Esophagus muscularis mucosa (tissue), 4 donors: ENCODE measurements around the gene CRY1. TPM values are rescaled to one million over a fixed set of nuclear protein-coding genes. Genes with fewer than 3 reads are reported as not detected.
A peak's percentile ranks its signal among the peaks of the same experiment; 100 is the strongest.
"Not testable (repeated sequence)": the region's sequence is repeated elsewhere in the genome, so short reads cannot be mapped to it uniquely, and the experiment has no call there.

Experiments
- DNase-seq: peaks from one replicate; pipeline ENCODE4 v3.0.0-alpha.2; 2017; ENCODE audit errors: extremely low spot score
- H3K27ac ChIP-seq, 4 donors: fragments of 200-600 bp; sonication (generic); replicated peaks in 1 of 4; 1 replicate in 3 of 4; 2 replicates in 1 of 4; pipeline ENCODE4 v1.5.1; 2016 to 2019; ENCODE audit warnings: mild to moderate bottlenecking in 1 of 4
- H3K27me3 ChIP-seq, 4 donors: fragments of 200-600 bp; sonication (generic); one replicate each; pipeline versions ENCODE4 v1.5.1 to v1.6.0; 2016 to 2019
- H3K36me3 ChIP-seq, 4 donors: fragments of 200-600 bp; sonication (generic); one replicate each; pipeline ENCODE4 v1.5.1; 2016 to 2019
- H3K4me1 ChIP-seq, 4 donors: fragments of 200-600 bp; sonication (generic); one replicate each; pipeline ENCODE4 v1.5.1; 2016 to 2019
- H3K4me3 ChIP-seq, 4 donors: fragments of 200-600 bp; sonication (generic); 1 replicate in 2 of 4; 2 replicates in 2 of 4; pipeline ENCODE4 v1.5.1; 2016 to 2019; ENCODE audit warnings: mild to moderate bottlenecking in 4 of 4, moderate library complexity in 1 of 4
- H3K9me3 ChIP-seq, 4 donors: fragments of 200-600 bp; sonication (generic); 1 replicate in 3 of 4; 2 replicates in 1 of 4; pipeline ENCODE4 v1.5.1; 2016 to 2019
- EP300 ChIP-seq: sonication (generic); formaldehyde crosslinking; IDR thresholded peaks from one replicate; pipeline ENCODE4 v1.6.1; 2017; ENCODE audit warnings: antibody characterized with exemption
- POLR2A ChIP-seq: fragments of 450-650 bp; IDR thresholded peaks from one replicate; pipeline ENCODE4 v1.6.1; 2017; ENCODE audit warnings: antibody characterized with exemption, moderate library complexity, mild to moderate bottlenecking, low read depth
- POLR2AphosphoS5 ChIP-seq, 2 donors: sonication (generic); formaldehyde crosslinking; IDR thresholded peaks; one replicate each; pipeline ENCODE4 v1.6.1; 2017; ENCODE audit warnings: antibody characterized with exemption in 2 of 2
- WGBS: methylation state at CpG from one replicate; pipeline ENCODE4 v1.1.5; 2018; 5-methylcytosine and 5-hydroxymethylcytosine counted together
- intact Hi-C: fragments of 100-400 bp; cut with DNase I; formaldehyde crosslinking; loops from one replicate; pipeline ENCODE4 v1.15.1; 2023
- total RNA-seq, 4 donors: library from RNA; depleted of rRNA; stranded (reverse); fragments of >200 nt; gene quantifications; one replicate each; pipeline versions ENCODE4 v1.1.0 to v1.2.1, GENCODE V29; 2016
- TF ChIP-seq, protein P1 (sequence below), 3 experiments: fragments of 200-600 bp in 2 of 3; fragments of 450-650 bp in 1 of 3; sonication (generic) in 2 of 3; IDR thresholded peaks; one replicate each; pipeline ENCODE4 v1.5.1; 2017 to 2019; ENCODE audit warnings: antibody characterized with exemption in 3 of 3, mild to moderate bottlenecking in 2 of 3, moderate library complexity in 1 of 3

Gene CRY1
- total RNA-seq, 4 donors from 2014 or later, result 29.1 to 42.9 (median 34.9) TPM

DNA sequence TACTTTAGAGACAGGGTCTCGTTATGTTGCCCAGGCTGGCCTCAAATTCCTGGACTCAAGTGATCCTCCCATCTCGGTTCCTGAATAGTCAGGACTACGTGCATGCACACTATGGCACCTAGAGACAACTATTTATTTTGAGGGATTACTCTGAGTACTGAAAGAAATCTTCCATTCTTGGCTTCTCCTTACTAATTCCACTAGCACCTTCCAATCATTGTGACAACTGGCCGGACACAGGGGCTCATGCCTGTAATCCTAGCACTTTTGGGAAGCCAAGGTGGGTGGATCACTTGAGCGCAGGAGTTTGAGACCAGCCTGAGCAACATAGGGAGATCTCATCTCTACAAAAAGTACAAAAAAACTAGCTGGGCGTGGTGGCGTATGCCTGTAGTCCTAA lies 64.3 kb downstream of the CRY1 start:
- Histone ChIP-seq H3K9me3 (no peaks in the 10 kb centered on the region), H3K4me3 (no peak overlapping the region), H3K4me1 (peaks cover 50 to 63% (median 60%) of the 10 kb centered on the region in 4 donors), H3K36me3 (no peaks in the 10 kb centered on the region), H3K27ac (peak overlapping the region; percentile 75 to 88 (median 78)), H3K27me3 (no peaks in the 10 kb centered on the region)
- 66% methylated on average over 7 of the region's 7 CpGs for WGBS
- TF ChIP-seq EP300 (no peak), POLR2AphosphoS5 (IDR thresholded peaks at IDR 0.05) (peak in 1 of 2 donors; percentile 39)
- intact Hi-C loops, result loop anchor here (5.0 kb wide), 2 partner anchors 42 to 72 kb away; partner anchors contain the start of genes MTERF2 and TMEM263
- DNase-seq, result no peak

DNA sequence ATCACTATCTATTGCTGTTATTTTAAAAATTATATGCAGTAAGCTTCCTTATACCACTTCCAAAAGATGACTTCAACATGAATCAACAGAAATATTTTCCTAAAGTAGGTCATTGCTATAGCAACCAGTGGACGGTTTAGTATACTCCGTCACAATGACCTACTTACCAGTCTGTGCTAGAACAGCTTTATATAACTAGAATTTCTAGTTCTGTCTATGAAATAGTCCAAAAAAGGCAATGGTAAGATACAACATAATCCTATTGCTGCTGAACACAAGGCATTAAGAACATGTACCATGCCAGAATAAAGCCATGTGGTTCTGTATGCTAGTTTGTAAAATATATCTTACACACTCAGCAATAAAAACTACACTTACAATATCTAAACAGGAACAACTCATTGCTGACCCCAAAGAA lies 65.7 kb downstream of the CRY1 start:
- intact Hi-C loops, result loop anchor here (5.0 kb wide), 2 partner anchors 40 to 70 kb away; partner anchors contain the start of genes MTERF2 and TMEM263
- 0% methylated on average over 2 of the region's 2 CpGs for WGBS
- peak overlapping the region; percentile 75 to 88 (median 78) for H3K27ac ChIP-seq

DNA sequence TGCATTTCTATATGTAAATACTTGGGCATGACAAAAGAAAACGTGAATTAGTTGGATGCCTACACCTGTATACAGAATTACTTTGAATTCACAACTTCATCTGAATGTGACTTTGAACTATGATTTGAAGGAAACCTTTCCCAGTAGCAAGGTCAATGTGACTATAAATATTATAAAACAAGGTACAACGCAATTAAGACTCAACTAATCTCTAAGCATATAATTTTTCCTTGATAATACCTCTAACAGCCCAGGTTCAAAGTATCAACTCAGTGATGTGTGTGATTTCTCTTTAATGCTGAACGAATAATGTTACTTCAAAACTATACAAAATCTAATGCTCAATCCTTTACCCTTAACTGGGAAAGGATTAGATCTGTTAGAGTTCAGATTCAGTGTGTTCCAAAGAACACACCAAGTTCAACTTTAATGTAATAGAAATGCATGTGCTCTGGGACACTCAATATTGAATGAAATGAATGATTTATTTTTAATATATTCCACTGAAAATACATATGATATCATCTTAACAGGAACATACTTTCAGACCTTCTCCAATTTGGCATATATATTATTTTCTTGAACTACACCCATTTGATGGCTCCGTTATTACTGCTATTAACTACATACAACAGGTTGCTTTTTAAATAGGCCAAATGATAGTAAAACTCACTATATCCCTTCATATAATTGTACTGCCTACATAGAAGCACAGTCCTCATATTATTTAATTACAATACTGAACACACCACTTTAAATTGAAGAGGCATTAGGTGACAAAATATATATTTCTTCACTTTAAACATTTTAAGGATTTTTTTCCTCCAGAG lies 66.3 kb downstream of the CRY1 start:
- H3K9me3 ChIP-seq, result no peaks in the 10 kb centered on the region
- peak overlapping the region in 1 of 4 donors; percentile 14 for H3K4me3 ChIP-seq
- peaks cover 50 to 68% (median 63%) of the 10 kb centered on the region in 4 donors for H3K4me1 ChIP-seq
- no peaks in the 10 kb centered on the region for H3K27me3 ChIP-seq
- no peaks in the 10 kb centered on the region for H3K36me3 ChIP-seq
- no peak for DNase-seq
- TF ChIP-seq POLR2AphosphoS5 (IDR thresholded peaks at IDR 0.05), result no peak
- TF ChIP-seq POLR2A, result no peak
- TF ChIP-seq, protein P1, sequence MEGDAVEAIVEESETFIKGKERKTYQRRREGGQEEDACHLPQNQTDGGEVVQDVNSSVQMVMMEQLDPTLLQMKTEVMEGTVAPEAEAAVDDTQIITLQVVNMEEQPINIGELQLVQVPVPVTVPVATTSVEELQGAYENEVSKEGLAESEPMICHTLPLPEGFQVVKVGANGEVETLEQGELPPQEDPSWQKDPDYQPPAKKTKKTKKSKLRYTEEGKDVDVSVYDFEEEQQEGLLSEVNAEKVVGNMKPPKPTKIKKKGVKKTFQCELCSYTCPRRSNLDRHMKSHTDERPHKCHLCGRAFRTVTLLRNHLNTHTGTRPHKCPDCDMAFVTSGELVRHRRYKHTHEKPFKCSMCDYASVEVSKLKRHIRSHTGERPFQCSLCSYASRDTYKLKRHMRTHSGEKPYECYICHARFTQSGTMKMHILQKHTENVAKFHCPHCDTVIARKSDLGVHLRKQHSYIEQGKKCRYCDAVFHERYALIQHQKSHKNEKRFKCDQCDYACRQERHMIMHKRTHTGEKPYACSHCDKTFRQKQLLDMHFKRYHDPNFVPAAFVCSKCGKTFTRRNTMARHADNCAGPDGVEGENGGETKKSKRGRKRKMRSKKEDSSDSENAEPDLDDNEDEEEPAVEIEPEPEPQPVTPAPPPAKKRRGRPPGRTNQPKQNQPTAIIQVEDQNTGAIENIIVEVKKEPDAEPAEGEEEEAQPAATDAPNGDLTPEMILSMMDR (IDR thresholded peaks at IDR 0.05), result no peak
- intact Hi-C loops, result loop anchor here (5.0 kb wide), 2 partner anchors 40 to 70 kb away; partner anchors contain the start of genes MTERF2 and TMEM263
- peak overlapping the region; percentile 75 to 88 (median 78) for H3K27ac ChIP-seq
- WGBS, result 36% methylated on average over 4 of the region's 4 CpGs

More for the DNA sequence above, 65.7 kb downstream of the CRY1 start:
- TF ChIP-seq EP300 (peak; percentile 56), POLR2A (no peak), POLR2AphosphoS5 (IDR thresholded peaks at IDR 0.05) (peak in 1 of 2 donors; percentile 82)
- TF ChIP-seq, protein P1 (IDR thresholded peaks at IDR 0.05), result no peak
- H3K4me3 ChIP-seq, result peak overlapping the region in 3 of 4 donors; percentile 5 to 27 (median 14)
- no peak for DNase-seq
- peaks cover 50 to 68% (median 63%) of the 10 kb centered on the region in 4 donors for H3K4me1 ChIP-seq
- H3K9me3 ChIP-seq, result no peaks in the 10 kb centered on the region
- no peaks in the 10 kb centered on the region for H3K27me3 ChIP-seq
- no peaks in the 10 kb centered on the region for H3K36me3 ChIP-seq

DNA sequence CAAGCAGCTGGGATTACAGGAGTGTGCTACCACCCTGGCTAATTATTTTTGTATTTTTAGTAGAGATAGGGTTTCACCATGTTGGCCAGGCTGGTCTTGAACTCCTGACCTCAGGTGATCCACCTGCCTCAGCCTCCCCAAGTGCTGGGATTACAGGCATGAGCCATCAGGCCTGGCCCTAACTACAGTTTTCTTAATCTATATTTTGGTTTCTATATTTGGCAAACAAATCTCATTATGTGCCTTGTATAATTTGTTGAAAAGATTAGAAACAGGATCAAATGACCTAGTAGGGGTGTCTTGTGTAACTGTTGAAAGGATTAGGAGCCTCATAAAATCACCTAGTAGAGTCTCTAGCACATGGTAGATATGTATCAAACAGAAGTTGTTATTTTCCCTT lies 67.0 kb downstream of the CRY1 start:
- intact Hi-C loops, result loop anchor here (5.0 kb wide), 2 partner anchors 39 to 69 kb away; partner anchors contain the start of genes MTERF2 and TMEM263

DNA sequence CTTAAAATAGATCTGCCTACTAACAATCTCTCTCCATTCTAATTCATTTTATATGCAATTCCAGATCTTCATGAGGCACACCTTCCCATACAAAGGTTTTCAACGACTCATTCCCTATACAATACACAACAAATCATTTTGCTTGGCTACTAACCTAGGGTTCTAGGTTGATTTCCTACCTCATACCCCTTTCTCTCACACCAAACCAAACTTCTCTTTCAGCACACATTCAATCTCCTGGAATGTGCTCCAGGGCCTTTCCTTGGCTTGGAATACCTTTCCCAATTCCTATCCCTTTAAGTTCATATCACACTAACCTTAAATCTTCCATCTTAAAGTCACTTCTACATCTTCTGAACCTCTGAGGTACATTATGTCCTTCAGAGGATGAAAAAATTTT lies 67.7 kb downstream of the CRY1 start:
- H3K36me3 ChIP-seq, result peaks cover 0 to 5% (median 2%) of the 10 kb centered on the region in 4 donors
- DNase-seq, result no peak
- TF ChIP-seq EP300, result no peak
- TF ChIP-seq, protein P1 (IDR thresholded peaks at IDR 0.05), result no peak
- no peak for TF ChIP-seq POLR2AphosphoS5 (IDR thresholded peaks at IDR 0.05)
- no peak for TF ChIP-seq POLR2A
- H3K27ac ChIP-seq, result peak overlapping the region; percentile 42 to 88 (median 67)
- peaks cover 37 to 58% (median 53%) of the 10 kb centered on the region in 4 donors for H3K4me1 ChIP-seq
- no peaks in the 10 kb centered on the region for H3K9me3 ChIP-seq
- H3K27me3 ChIP-seq, result no peaks in the 10 kb centered on the region
- intact Hi-C loops, result loop anchor here (5.0 kb wide), 2 partner anchors 38 to 68 kb away; partner anchors contain the start of genes MTERF2 and TMEM263
- H3K4me3 ChIP-seq, result no peak overlapping the region
- 93% methylated on average over 1 of the region's 1 CpG for WGBS

More for the DNA sequence above, 67.0 kb downstream of the CRY1 start:
- DNase-seq, H3K4me3 ChIP-seq, H3K36me3 ChIP-seq, H3K27me3 ChIP-seq, H3K9me3 ChIP-seq: not testable (repeated sequence)
- Histone ChIP-seq H3K4me1 (peaks cover 44 to 65% (median 59%) of the 10 kb centered on the region in 4 donors), H3K27ac (peak overlapping the region; percentile 75 to 88 (median 78))
